COR-L47 (cell line): ENCODE data around the gene CYP27A1.

ENCODE experiments used
- DNase-seq: peaks from one replicate; lab custom pipeline; 2025; lab: John Stamatoyannopoulos, UW

Gene CYP27A1

GRCh38 chr2:218811382-218811781 is 29.4 kb downstream of the CYP27A1 start:
- DNase-seq: no peak

- no peak for DNase-seq
Observed at GRCh38 chr2:218812096-218812815, 30.3 kb downstream of the CYP27A1 start.

- no peak for DNase-seq
Observed at GRCh38 chr2:218812861-218813260, 30.9 kb downstream of the CYP27A1 start.

DNA sequence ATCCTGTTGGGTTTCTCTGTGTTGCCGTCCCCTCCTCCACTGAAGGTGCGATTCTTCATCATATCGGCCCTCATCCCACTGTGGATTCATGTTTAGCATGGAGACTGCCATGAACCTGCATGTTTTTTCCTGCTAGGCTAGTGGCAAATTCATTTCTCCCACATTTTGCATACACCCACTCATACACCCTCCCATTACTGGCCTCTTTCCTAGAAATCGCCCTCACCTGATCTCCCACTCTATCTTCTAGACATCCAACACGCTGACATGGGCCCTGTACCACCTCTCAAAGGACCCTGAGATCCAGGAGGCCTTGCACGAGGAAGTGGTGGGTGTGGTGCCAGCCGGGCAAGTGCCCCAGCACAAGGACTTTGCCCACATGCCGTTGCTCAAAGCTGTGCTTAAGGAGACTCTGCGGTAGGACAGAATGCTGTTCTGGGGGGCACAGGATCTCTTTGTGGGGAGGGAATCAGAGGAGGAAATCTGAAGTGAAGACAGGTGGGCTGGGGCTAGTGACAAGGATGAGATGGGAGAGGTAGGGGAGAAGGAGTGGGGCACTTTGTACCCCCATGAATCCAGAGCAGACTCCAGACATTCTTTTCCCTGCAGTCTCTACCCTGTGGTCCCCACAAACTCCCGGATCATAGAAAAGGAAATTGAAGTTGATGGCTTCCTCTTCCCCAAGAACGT is 32.0 kb downstream of the CYP27A1 start:
- DNase-seq: no peak

DNA sequence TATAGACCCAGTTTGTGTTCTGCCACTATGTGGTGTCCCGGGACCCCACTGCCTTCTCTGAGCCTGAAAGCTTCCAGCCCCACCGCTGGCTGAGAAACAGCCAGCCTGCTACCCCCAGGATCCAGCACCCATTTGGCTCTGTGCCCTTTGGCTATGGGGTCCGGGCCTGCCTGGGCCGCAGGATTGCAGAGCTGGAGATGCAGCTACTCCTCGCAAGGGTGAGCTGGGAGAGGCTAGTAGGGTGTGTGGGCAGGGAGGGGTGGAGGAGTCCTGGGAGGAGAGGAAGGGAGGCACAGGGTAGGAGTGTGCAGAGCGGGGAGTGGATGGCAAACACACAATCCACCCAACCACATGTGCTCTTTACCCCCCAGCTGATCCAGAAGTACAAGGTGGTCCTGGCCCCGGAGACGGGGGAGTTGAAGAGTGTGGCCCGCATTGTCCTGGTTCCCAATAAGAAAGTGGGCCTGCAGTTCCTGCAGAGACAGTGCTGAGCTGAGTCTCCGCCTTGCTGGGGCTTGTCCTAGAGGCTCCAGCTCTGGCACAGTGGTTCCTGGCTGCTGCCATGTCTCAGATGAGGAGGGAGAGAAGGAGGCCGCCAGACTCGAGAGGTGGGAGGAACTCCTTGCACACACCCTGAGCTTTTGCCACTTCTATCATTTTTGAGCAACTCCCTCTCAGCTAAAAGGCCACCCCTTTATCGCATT is 32.7 kb downstream of the CYP27A1 start:
- DNase-seq: no peak

- no peak for DNase-seq
Observed at GRCh38 chr2:218815244-218815637, 33.3 kb downstream of the CYP27A1 start.

- no peak for DNase-seq
Observed at GRCh38 chr2:218815649-218816048, 33.7 kb downstream of the CYP27A1 start.

DNA sequence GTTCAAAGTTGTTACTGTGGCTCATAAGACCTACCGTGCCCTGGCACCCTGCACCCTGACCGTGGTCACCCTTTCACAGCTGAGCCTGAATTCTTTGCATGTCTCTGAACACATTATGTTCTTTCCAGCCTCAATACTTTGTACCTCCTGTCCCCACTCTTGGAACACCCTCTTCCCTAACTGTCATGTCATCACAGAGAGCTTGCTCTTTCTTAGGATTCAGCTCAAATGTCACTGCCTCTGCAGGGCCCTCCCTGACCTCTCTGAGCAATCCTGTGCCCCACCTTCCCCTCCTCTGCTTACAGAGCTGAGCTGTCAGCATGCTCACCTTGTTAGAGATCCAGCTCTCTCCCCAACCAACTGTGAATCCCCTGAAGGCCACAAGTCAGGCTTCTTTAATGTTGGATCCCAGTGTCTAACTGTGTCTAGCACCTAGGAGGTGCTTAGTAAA is 34.6 kb downstream of the CYP27A1 start:
- no peak for DNase-seq

GRCh38 chr2:218819093-218819492 is 37.1 kb downstream of the CYP27A1 start:
- no peak for DNase-seq

DNA sequence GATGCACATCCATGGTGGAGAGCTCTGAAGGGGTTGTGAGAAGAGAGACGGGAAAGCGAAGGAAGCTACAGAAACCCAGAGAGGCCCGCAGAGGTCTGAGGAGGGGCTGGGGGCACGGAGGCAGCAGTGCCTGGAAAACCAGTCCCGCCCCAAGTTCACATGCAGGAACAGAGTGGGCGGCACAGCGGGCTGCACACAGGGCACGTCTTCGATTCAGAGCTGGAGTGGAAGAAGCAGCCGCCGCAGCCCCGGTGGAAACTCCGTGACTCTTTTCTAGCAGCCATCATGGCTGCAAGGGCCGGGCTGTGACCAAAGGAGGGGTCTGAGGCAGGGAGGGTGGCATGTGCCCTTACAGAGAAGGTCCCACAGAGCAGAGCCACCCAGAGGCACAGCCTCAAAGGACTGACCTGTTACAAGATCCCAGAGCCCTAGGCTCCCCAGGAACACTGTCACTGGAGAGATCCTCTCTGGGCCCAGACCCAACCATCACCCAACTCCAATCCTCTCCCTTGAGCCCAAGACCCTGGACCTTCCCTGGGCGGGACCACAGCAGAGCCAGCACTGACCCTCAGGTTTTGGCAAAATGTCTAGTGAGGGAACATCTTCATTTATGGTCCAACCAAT is 38.9 kb downstream of the CYP27A1 start:
- no peak for DNase-seq

DNA sequence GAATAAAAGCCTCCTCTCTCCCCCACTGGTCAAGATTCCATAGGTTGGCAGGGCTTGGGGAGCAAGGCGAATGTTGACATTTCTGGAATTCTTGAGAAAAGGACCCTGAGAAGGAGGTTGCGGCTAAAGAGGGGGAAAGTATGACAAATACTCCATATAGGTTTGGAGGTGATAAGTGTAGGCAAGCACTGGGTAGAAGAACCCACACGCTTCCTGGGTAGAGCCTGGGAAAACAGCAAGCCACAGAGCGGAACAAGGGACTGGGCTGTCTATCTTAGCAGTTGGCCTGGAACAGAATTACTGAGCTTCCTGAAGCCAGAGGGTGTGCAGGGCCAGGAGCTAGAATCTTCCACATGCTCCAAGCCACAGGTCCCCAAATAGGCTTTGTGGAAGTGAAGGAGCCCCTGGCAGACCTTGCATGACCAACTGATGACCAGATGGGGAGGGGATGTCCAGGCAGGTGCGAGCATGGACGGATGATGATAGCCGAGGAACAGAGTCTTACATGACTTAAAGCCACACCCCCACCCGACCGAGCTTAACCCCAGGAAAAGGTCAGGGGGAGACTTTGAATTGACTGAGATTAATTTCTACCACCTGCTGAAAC is 39.8 kb downstream of the CYP27A1 start:
- DNase-seq: no peak

DNA sequence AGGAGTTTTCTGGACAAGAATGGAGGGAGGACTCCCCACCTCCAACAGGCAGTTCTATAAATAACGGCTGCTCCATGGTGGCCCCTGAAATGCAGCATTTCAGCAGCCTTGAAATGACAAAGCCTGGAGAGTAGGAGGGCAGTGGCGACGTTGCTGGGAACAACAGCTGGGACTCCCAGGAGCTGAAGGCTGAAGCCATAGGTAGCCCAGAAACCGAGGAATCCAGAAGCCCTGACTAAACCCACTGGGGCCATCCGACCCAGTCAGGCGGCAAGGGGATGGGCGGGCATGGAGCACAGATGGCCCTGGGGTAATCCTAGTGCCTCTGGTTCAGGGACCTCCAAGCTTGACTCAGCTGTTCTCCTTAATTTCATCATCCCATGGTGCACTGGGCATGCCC is 40.7 kb downstream of the CYP27A1 start:
- DNase-seq: no peak

- DNase-seq: no peak
Observed at GRCh38 chr2:218823196-218823855, 41.4 kb downstream of the CYP27A1 start.

DNA sequence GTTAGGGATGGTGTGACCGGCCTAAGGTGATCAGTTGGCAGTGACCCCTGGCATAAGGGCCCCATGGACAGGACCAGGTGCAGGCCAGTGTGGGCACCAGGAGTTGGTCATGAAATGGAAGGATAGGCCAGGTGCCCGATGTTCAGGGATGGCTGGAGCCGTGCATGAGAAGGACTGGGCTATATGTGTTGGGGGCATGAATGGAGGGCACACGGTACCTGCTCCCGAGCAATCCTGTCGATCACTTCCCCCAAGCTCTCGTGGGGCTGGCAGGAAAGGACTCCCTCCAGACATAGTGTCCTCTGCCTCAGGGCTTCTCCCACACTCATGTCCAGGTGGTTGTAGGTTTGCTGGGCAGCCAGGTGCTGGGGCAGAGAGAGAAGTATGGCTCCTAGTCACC is 42.1 kb downstream of the CYP27A1 start:
- DNase-seq: no peak

DNA sequence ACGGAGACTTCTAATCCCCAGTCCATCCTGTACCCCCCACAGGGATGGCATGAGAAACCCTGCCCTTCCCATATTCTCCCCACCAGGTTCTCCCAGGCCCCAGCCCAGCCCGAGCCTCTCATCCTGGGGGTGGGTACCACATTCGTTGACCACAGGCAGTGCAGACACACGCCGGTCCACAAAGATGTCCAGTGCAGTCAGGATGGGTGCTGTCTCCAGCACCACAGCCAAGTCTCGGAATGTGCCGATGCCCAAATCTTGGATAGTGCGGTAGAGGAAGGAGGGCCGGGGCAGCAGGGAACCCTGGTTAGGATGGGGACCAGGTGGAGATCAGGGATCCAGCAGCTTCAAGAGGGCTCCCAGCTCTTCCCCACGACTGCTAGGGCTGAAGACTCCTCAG is 44.8 kb downstream of the CYP27A1 start:
- no peak for DNase-seq

DNA sequence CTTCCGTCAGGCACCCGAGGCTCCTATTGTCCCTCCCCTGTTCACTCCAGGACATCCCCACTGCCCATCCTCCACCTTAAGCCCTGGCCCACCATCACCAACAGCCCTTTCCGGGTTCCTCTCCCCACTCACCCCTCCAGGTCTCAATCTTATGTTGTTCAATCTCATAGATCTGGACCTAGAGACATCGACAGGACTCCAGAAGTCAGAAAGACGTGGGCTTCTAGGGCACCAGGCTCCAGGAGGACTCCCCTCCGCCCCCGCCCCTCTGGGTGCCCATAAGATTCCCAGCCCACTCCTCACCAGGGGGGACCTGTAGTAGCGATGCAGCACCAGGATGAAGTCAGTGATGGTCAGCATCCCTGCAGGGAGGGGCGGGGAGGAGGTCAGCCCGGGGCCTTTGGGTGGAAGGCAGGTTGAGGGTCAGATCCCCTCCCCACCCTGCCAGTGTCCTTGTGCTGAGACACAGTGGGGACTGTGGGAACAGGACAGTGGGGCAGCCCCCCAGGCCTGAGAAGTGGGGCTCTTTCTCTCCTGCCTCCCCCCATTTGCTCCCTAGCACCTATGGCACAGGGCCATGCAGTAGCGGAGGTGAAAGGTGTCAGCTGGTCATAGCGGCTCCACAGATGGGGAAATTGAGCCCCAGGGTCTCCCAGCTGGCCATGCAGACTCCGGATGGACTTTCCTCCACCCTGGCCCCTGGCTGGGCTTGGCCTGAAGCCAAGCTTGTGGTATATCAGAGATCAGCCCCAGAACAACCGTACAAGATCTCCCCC is 45.9 kb downstream of the CYP27A1 start:
- DNase-seq: no peak

GRCh38 chr2:218828477-218828778 is 46.5 kb downstream of the CYP27A1 start:
- DNase-seq: no peak

- peak; percentile 45 for DNase-seq
Observed at GRCh38 chr2:218829868-218830451, 48.0 kb downstream of the CYP27A1 start.

DNA sequence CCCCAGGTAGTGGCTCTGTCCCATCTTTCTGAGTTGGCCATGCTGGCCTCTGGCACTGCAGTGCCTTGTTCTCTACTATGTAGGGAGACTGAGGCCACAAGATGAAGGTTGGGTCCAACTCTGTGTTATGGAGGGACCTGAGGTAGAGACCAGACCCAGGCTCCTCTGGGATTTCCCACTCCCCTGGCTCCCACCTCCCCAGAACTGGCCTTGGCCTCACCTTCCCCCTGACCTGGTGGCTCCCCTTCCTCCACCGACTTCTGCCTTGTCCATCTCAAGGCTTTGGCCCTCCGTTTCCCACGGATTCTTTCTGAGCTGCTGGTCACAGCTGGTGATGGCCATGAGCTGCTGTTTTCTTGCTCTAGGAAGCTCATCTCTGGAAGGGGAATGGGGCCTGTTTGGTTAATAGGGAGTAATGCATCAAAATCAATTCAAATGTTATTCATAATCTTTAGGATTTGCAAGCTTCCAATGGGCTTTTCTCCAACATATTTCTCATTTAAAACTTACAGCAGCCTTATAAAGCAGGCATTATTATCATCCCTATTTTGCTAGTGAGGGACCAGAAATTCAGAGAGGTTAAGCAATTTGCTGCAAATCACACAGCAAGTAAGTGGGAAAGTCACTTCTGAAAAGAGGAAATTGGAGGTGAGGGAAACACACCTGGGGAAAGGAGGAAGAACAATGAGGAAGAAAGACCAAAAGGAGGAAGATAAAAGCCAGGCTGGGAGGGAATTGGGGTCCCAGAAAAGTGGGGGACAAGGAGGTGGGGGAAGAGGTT is 48.8 kb downstream of the CYP27A1 start:
- no peak for DNase-seq
